Measurements from ENCODE around the gene FKBP2. TPM values are rescaled to one million over a fixed set of nuclear protein-coding genes. Genes with fewer than 3 reads are reported as not detected.
"Not testable (repeated sequence)": the region's sequence is repeated elsewhere in the genome, so short reads cannot be mapped to it uniquely, and the experiment has no call there.

FKBP2 gene
- total RNA-seq, 2 experiments from 2014 or later = 21.9 to 24.8 TPM

DNA sequence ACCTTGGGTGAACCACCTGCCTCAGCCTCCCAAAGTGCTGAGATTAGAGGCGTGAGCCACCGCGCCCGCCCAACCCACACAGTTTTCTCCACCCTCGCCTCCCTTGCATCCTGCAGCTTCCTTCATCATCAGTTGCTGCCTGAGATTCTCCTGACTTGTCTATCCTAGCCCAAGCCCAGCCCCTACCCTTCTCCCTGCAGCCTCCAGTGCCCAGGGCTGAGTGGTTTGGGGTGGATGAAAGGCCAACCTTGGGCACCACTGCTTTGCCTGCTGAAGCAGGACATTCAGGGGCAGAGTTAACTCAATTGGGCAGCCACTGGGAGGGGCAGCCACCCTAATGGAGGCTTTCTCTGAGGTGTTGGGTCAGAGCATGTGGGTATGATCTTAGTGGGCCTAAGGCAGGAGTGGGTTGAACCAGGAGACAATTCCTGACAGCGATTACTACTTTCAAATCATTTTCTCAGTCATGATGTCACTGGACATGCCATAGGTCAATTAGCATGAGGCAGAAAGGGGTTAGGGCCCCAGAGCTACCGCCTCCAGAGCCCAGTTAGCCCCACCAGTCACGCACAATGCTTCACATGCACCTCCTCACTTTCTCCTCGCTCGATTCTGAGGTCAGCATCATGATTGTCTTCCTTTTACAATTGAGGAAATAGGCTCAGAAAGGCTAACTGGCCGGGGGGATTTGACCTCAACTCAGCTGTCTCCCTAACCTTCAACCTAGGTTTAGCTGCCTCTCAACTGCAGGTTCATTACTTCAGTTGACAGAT is 1.0 kb upstream of the FKBP2 start:
- ChIA-PET POLR2A (no interaction called here), CTCF (interaction anchor here (1.0 to 1.6 kb wide), 3 partner anchors 12 to 92 kb away, joined by 3 to 7 read pairs (median 4); partner anchors contain the start of gene PLCB3)
- peaks cover 62% of the 10 kb centered on the region for H3K4me1 Mint-ChIP-seq
- H3K4me3 Mint-ChIP-seq = peak overlapping the region; percentile 88
- peaks cover 23% of the 10 kb centered on the region for H3K36me3 Mint-ChIP-seq (ENCODE audit: low read depth)
- DNase-seq = no peak
- H3K9me3 Mint-ChIP-seq = no peaks in the 10 kb centered on the region
- no peaks in the 10 kb centered on the region for H3K27me3 Mint-ChIP-seq
- H3K27ac Mint-ChIP-seq = peak overlapping the region; percentile 96

DNA sequence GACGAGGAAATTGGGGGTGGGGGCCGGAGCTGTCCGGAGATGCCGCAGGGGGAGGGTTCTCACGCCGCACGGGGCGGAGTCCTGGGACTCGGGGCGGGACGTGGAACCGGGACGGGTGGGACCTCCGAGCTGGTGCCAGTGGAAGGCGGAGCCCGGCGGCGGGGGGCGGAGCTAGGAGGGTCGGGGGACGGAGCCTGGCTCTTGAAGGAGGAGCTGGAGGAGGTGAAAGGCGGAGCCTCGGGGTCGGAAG is 271 bp downstream of the FKBP2 start:
- H3K27me3 Mint-ChIP-seq = no peaks in the 10 kb centered on the region
- DNase-seq = peak; percentile 99
- ChIA-PET POLR2A (interaction anchor here (0.5 to 0.7 kb wide), 2 partner anchors 8 to 15 kb away, joined by 3 read pairs; no protein-coding TSS in a partner anchor), CTCF (interaction anchor here (0.7 to 1.1 kb wide), 7 partner anchors 10 to 76 kb away, joined by 3 to 20 read pairs (median 4); partner anchors contain the start of genes PLCB3, PRDX5 and TRMT112)
- H3K4me1 Mint-ChIP-seq = peaks cover 54% of the 10 kb centered on the region
- peaks cover 20% of the 10 kb centered on the region for H3K36me3 Mint-ChIP-seq (ENCODE audit: low read depth)
- no peaks in the 10 kb centered on the region for H3K9me3 Mint-ChIP-seq
- peak overlapping the region; percentile 96 for H3K27ac Mint-ChIP-seq
- peak overlapping the region; percentile 88 for H3K4me3 Mint-ChIP-seq

DNA sequence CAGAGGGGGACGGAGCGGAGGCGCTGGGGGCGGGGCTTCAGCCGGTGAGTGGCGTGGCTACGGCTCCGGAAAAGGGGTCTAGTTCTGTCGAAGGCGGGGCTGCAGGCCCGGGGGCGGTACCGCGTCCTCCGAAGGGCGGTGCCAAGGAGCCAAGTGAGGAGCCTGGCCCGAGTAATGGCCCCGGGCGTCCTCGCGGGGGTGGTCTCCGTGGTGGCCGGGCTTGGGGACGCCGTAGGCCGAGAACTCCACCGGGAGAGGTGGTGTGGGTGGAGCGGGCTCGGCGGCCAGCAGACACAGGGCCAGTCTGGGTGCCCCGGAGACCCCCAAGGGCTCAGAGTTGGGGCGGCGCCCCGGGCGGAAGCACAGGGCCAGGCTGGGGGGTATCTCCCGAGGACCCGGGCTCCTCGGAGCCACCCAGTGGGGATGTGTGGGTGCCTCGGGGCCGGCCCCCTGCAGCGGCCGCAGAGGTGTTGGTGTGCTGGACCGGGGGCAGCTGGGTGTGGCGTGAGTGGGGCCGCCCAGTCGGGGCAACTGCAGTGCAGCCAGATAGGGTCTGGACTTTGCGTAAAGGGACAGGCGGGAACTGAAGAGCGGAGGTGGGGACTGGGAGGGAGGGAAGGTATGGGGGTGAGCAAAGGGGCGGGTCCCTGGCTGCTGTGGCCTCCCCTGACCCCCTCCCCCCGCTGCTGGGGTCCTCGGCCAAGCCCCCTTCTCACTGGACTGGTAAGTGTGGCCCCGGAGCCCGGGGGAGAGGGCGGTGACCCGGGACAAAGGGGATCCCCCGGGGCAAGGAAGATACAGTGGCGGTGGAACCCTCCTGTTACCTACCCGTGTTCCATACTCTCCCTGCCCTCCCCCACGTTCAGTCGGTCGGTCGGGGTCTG is 838 bp downstream of the FKBP2 start:
- POLR2A ChIA-PET = interaction anchor here (0.5 to 0.7 kb wide), 2 partner anchors 9 to 15 kb away, joined by 3 read pairs; no protein-coding TSS in a partner anchor
- CTCF ChIA-PET = interaction anchor here (0.7 to 11.3 kb wide), 10 partner anchors 9 to 76 kb away, joined by 3 to 162 read pairs (median 6); partner anchors contain the start of genes CATSPERZ, PLCB3, PRDX5 and TRMT112
- Mint-ChIP-seq H3K4me1 (peaks cover 54% of the 10 kb centered on the region), H3K27me3 (no peaks in the 10 kb centered on the region), H3K9me3 (no peaks in the 10 kb centered on the region), H3K4me3 (peak overlapping the region; percentile 88), H3K27ac (peak overlapping the region; percentile 96), H3K36me3 (ENCODE audit: low read depth) (peaks cover 20% of the 10 kb centered on the region)
- no peak for DNase-seq

DNA sequence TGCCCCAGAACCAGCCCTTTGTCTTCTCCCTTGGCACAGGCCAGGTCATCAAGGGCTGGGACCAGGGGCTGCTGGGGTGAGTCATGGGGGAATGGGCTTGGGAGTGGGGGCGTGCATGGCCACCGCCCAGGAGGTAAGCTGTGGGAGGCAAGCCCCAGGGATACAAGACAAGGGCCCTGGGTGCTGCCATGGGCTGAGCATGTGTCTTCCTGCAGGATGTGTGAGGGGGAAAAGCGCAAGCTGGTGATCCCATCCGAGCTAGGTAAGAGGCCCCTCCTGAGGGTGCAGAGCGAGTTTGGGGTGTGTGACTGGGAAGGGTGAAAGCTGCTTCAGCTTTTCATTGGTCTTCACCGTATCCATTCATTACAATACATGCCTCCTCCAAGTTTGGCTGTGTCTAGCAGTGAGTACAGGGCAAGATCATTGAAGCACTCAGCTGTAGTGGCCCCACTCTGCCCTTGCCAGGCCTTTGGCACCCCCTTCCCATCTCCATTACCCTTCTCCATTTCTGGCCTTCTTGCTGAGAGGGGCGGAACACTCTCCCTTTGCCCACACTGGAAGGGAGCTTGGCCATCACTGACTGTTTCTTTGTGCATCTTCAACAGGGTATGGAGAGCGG is 2.5 kb downstream of the FKBP2 start:
- Mint-ChIP-seq H3K4me1 (peaks cover 54% of the 10 kb centered on the region), H3K27me3 (no peaks in the 10 kb centered on the region), H3K4me3 (peak overlapping the region; percentile 88), H3K36me3 (ENCODE audit: low read depth) (peaks cover 11% of the 10 kb centered on the region), H3K9me3 (no peaks in the 10 kb centered on the region), H3K27ac (peak overlapping the region; percentile 60)
- DNase-seq = no peak
- ChIA-PET CTCF (interaction anchor here (0.8 to 11.3 kb wide), 9 partner anchors 8 to 59 kb away, joined by 3 to 162 read pairs (median 5); partner anchors contain the start of genes CATSPERZ and PLCB3), POLR2A (no interaction called here)

DNA sequence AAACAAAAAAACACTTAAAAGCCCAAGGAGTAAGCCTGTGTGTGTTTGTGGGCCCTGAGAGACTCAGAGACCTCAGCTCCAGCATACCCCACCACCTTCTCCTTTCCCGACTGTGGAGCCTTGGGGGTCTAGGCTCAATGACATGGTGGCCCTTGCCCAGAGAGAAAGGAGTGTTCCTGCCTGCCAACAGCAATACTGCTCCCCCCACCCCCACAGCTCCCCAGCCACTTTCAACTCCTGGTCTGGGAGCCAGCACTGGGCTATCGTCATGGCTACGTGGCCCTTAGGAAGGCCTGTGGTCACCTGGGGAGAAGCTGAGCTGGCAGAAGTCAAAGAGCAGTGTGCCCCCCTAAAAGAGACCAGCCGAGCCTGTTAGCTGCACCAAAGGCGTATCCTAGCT is 3.2 kb downstream of the FKBP2 start:
- Mint-ChIP-seq H3K9me3 (no peaks in the 10 kb centered on the region), H3K36me3 (ENCODE audit: low read depth) (peaks cover 11% of the 10 kb centered on the region), H3K27ac (no peak overlapping the region), H3K27me3 (no peaks in the 10 kb centered on the region), H3K4me1 (peaks cover 53% of the 10 kb centered on the region), H3K4me3 (peak overlapping the region; percentile 88)
- ChIA-PET CTCF (interaction anchor here (0.9 to 11.3 kb wide), 10 partner anchors 8 to 116 kb away, joined by 3 to 162 read pairs (median 4); partner anchors contain the start of genes CATSPERZ and PLCB3), POLR2A (interaction anchor here (0.6 kb wide), 1 partner anchor 1403 kb away, joined by 4 read pairs; no protein-coding TSS in a partner anchor)
- no peak for DNase-seq

DNA sequence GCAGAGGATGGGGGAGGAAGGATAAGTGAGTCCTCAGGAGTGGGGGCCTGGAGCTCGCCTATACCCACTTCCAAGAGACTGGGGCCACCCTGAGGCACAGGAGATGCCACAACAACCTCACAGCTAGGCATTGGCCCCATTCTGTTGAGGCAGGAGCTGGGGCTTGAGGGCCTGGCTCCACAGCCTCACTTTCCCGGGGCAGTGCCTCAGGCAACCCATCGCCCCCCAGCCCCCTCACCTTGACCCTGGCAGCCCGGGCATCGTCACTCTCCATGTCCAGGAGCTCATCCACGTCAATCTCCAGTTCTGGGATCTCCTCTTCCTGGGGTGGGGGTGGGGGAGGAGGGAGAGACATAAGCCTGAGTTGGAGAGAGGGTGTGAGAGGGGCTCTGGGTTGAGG is 4.1 kb downstream of the FKBP2 start:
- ChIA-PET POLR2A (interaction anchor here (1.4 kb wide), 1 partner anchor 24 kb away, joined by 4 read pairs; no protein-coding TSS in a partner anchor), CTCF (interaction anchor here (0.8 to 11.3 kb wide), 7 partner anchors 9 to 58 kb away, joined by 3 to 162 read pairs (median 4); partner anchors contain the start of gene CATSPERZ)
- peak overlapping the region; percentile 81 for H3K4me3 Mint-ChIP-seq
- no peaks in the 10 kb centered on the region for H3K9me3 Mint-ChIP-seq
- H3K27me3 Mint-ChIP-seq = no peaks in the 10 kb centered on the region
- peak overlapping the region; percentile 87 for H3K27ac Mint-ChIP-seq
- H3K36me3 Mint-ChIP-seq (ENCODE audit: low read depth) = peaks cover 11% of the 10 kb centered on the region
- DNase-seq = no peak
- peaks cover 50% of the 10 kb centered on the region for H3K4me1 Mint-ChIP-seq

DNA sequence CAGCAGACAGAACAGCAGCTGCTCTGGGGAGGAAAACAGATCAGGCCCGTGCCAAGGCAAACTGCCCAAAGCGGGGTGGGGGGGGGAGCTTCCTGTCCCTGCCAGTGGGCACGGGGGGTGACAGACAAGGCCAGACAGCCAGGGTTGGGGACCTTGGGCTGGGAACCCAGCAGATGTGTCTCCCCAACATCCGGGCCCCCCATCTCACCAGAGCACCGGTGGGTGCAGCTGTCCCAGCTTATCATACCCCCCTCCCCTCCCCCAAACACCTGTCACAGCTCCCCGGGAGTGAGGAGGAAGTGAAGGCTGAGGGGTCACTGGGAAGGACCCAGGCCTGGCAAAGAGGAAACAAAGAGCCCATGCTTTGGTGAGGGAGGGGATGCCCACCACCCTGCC is 4.5 kb downstream of the FKBP2 start:
- no peaks in the 10 kb centered on the region for H3K9me3 Mint-ChIP-seq
- CTCF ChIA-PET = interaction anchor here (0.8 to 11.3 kb wide), 9 partner anchors 9 to 500 kb away, joined by 3 to 162 read pairs (median 4); partner anchors contain the start of gene CATSPERZ
- H3K4me1 Mint-ChIP-seq = peaks cover 47% of the 10 kb centered on the region
- peak; percentile 33 for DNase-seq
- H3K27ac Mint-ChIP-seq = peak overlapping the region; percentile 87
- H3K27me3 Mint-ChIP-seq = no peaks in the 10 kb centered on the region
- POLR2A ChIA-PET = interaction anchor here (1.4 kb wide), 1 partner anchor 24 kb away, joined by 4 read pairs; no protein-coding TSS in a partner anchor
- H3K4me3 Mint-ChIP-seq = peak overlapping the region; percentile 81
- H3K36me3 Mint-ChIP-seq (ENCODE audit: low read depth) = peaks cover 9% of the 10 kb centered on the region

DNA sequence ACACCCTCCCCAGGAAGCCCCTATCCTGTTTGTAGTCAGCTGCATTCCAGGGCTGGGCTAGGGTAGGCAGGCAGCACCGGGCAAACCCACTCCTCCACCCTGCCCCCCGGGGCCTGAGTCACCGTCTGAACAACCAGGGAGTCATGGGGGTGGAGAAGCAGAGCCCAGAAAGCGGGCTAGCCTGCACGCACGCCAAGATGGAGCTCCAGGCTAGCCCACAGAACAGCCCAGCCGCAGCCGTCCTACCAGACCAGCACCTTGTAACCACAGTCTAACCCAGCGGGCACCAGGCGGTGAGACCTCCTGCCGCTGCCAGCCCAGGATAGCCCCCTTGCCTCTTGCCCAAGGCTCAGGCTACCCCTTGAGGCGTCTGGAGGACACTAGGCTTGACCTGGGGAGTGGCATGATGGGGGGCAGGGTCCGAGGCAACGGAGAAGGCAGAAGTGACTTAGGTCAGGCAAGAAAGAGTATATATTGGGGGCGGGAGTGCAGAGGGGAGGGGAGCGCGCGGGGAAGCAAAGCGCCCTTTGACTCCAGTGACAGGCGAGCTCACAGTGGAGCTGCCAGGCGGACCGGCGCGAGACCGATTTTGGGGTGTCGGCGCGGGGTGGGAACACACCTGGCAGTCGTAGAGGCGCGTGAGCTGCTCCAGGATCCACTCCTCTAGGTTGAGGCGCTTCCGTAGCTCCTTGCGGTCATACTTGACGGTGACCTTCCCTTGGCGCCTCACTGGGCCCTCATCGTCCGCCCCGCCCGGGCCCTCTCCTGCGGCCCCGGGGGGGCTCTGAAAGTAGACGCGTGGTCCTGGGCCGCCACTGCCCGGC is 5.1 kb downstream of the FKBP2 start:
- H3K27ac Mint-ChIP-seq = peak overlapping the region; percentile 87
- peak; percentile 57 for DNase-seq
- POLR2A ChIA-PET = interaction anchor here (0.6 to 1.4 kb wide), 2 partner anchors 17 to 23 kb away, joined by 3 to 4 read pairs; no protein-coding TSS in a partner anchor
- no peaks in the 10 kb centered on the region for H3K27me3 Mint-ChIP-seq
- H3K9me3 Mint-ChIP-seq = no peaks in the 10 kb centered on the region
- H3K4me1 Mint-ChIP-seq = peaks cover 44% of the 10 kb centered on the region
- CTCF ChIA-PET = interaction anchor here (0.6 to 11.3 kb wide), 11 partner anchors 8 to 499 kb away, joined by 3 to 162 read pairs (median 4); partner anchors contain the start of gene CATSPERZ
- peak overlapping the region; percentile 81 for H3K4me3 Mint-ChIP-seq
- peaks cover 9% of the 10 kb centered on the region for H3K36me3 Mint-ChIP-seq (ENCODE audit: low read depth)

DNA sequence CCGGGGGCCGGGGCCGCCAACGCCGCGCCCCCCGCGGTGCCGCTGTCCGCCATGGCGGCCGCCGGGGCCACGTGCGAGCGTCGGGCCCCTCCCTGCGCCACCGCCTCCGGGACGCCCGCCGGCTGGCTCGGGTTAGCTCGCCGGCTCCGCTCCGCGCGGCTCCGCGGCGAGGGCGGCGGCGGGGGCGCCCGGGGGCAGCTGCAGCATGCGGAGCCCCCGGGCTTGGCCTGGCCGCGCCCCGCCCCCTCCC is 5.7 kb downstream of the FKBP2 start:
- Mint-ChIP-seq H3K4me3 (peak overlapping the region; percentile 79), H3K4me1 (peaks cover 44% of the 10 kb centered on the region)
- H3K27ac Mint-ChIP-seq; H3K27me3 Mint-ChIP-seq; DNase-seq; H3K9me3 Mint-ChIP-seq; H3K36me3 Mint-ChIP-seq (ENCODE audit: low read depth); POLR2A ChIA-PET: not testable (repeated sequence)
- CTCF ChIA-PET = interaction anchor here (0.6 to 11.3 kb wide), 8 partner anchors 8 to 1452 kb away, joined by 3 to 162 read pairs (median 4); partner anchors contain the start of gene CATSPERZ

DNA sequence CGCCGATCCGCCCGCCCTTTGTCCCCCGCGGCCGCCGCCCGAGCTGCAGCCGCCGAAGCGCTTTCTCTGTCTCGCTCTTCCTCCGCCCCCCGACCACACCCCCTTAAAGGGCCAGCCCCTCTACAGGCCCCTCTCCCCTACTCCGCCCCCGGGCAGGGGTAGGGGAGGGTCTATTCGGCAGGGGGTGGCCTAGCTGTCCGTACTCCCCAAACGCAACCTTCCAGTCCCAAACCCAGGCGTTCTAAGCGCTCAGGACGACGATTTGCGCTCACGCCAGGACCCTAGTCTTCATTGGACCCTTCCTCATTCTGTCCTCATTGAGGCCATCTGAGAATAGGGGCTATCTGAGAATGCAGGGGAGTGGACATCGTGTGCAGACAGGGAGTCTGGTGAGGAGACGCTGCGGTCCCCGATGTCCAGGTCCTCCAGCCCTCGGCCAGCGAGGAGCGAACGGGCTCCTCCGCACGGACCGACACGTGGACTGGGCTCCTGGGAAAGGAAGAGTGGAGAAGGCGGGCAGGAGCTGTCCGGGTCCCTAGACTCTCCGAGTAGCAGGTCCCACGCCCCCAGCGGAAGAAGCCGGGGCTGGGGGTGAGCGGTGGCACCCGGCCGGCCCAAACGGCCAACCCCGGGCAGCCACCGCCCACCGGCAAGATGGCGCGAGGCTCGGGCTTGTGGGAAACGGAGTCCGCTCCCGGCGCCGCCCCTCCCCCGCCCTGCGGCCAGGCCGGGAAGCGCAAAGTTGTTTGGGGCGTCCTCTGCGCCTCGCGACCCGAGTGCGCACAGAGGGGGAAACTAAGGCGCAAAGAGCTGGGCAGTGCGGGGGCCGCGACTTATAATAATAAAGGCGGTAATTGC is 6.2 kb downstream of the FKBP2 start, which contains the start of gene PPP1R14B:
PPP1R14B (minus strand) TSS at position 73 of the 858 bp plus-strand sequence. CDS start 270 bp downstream, outside the sequence.
- Mint-ChIP-seq H3K36me3 (ENCODE audit: low read depth) (peaks cover 9% of the 10 kb centered on the region), H3K4me3 (peak within 1 kb of the TSS; percentile 81), H3K27ac (peak within 1 kb of the TSS; percentile 87), H3K9me3 (no peaks in the 10 kb centered on the region), H3K27me3 (no peaks in the 10 kb centered on the region), H3K4me1 (peaks cover 48% of the 10 kb centered on the region)
- DNase-seq = peak; percentile 82
- ChIA-PET POLR2A (no interaction called here), CTCF (interaction anchor here (0.6 to 11.3 kb wide), 7 partner anchors 9 to 1453 kb away, joined by 3 to 162 read pairs (median 4); partner anchors contain the start of gene CATSPERZ)
